WTC11 (cell line): ENCODE data around the gene ISM1. TPM values are rescaled to one million over a fixed set of nuclear protein-coding genes. Genes with fewer than 3 reads are reported as not detected.
A peak's percentile ranks its signal among the peaks of the same experiment; 100 is the strongest.

Experiments
- AR ChIP-seq: fragments of 250-450 bp; sonication (Bioruptor Pico); IDR thresholded peaks from 2 replicates; pipeline ENCODE4 v1.9.0; 2021; ENCODE audit warnings: mild to moderate bottlenecking
- ARID4B ChIP-seq: sonication (generic); formaldehyde crosslinking; IDR thresholded peaks from 2 replicates; pipeline ENCODE4 v1.8.0; 2023; ENCODE audit warnings: missing genetic modification reagents, mild to moderate bottlenecking, borderline replicate concordance
- ATF1 ChIP-seq: sonication (generic); formaldehyde crosslinking; IDR thresholded peaks from 2 replicates; pipeline ENCODE4 v1.8.1; 2023; ENCODE audit warnings: mild to moderate bottlenecking, moderate library complexity, missing genetic modification reagents
- CREM ChIP-seq: sonication (generic); formaldehyde crosslinking; IDR thresholded peaks from 2 replicates; pipeline ENCODE4 v1.8.1; 2022; ENCODE audit warnings: mild to moderate bottlenecking, missing genetic modification reagents, moderate library complexity
- E2F5 ChIP-seq: sonication (generic); formaldehyde crosslinking; IDR thresholded peaks from 2 replicates; pipeline ENCODE4 v1.8.1; 2022; ENCODE audit warnings: mild to moderate bottlenecking, moderate library complexity, missing genetic modification reagents
- ERG ChIP-seq: fragments of 250-450 bp; sonication (Bioruptor Pico); IDR thresholded peaks from 2 replicates; pipeline ENCODE4 v1.8.0; 2021; ENCODE audit warnings: mild to moderate bottlenecking
- GTF2I ChIP-seq: fragments of 250-450 bp; sonication (Bioruptor Pico); conservative IDR thresholded peaks from 2 replicates; pipeline ENCODE4 v1.4.0; 2021; ENCODE audit warnings: mild to moderate bottlenecking
- HMGA2 ChIP-seq: fragments of 250-450 bp; sonication (Bioruptor Pico); IDR thresholded peaks from 2 replicates; pipeline ENCODE4 v1.4.0; 2021; ENCODE audit warnings: mild to moderate bottlenecking, moderate library complexity
- NFE2L1 ChIP-seq: sonication (generic); formaldehyde crosslinking; IDR thresholded peaks from 2 replicates; pipeline ENCODE4 v1.8.1; 2023; ENCODE audit warnings: missing genetic modification reagents
- PRDM15 ChIP-seq: sonication (generic); formaldehyde crosslinking; IDR thresholded peaks from 2 replicates; pipeline ENCODE4 v1.8.0; 2022; ENCODE audit warnings: missing genetic modification reagents
- RORB ChIP-seq: fragments of 250-450 bp; sonication (Bioruptor Pico); IDR thresholded peaks from 2 replicates; pipeline ENCODE4 v1.9.0; 2021; ENCODE audit warnings: mild to moderate bottlenecking
- STAT6 ChIP-seq: sonication (generic); formaldehyde crosslinking; conservative IDR thresholded peaks from 2 replicates; pipeline ENCODE4 v1.8.1; 2023; ENCODE audit warnings: mild to moderate bottlenecking, low read depth, missing genetic modification reagents, moderate library complexity
- ZNF121 ChIP-seq: sonication (generic); formaldehyde crosslinking; IDR thresholded peaks from 2 replicates; pipeline ENCODE4 v1.8.0; 2023; ENCODE audit warnings: missing genetic modification reagents
- ZNF232 ChIP-seq: sonication (generic); formaldehyde crosslinking; IDR thresholded peaks from 2 replicates; pipeline ENCODE4 v1.8.0; 2022; ENCODE audit warnings: mild to moderate bottlenecking, missing genetic modification reagents
- ZNF281 ChIP-seq: sonication (generic); formaldehyde crosslinking; IDR thresholded peaks from 2 replicates; pipeline ENCODE4 v1.8.0; 2023; ENCODE audit warnings: mild to moderate bottlenecking, missing genetic modification reagents
- total RNA-seq: library from RNA; stranded (reverse); gene quantifications from 3 replicates; pipeline ENCODE4 v1.2.3, GENCODE V29; 2021

The ISM1 gene
- total RNA-seq, 1 experiment from 2014 or later: 0.52 TPM

- TF ChIP-seq ZNF232 (peak; percentile 77), ZNF121 (CRISPR knock-in tag) (0 out of 2 replicates have a peak, but pooled peaks have one; percentile 15), ARID4B (CRISPR knock-in tag) (peak; percentile 99), RORB (CRISPR knock-in tag) (no peak), E2F5 (CRISPR knock-in tag) (peak; percentile 92), NFE2L1 (CRISPR knock-in tag) (peak; percentile 95), ERG (no peak), HMGA2 (CRISPR knock-in tag) (no peak), GTF2I (CRISPR knock-in tag) (no peak), PRDM15 (peak; percentile 66; the same call in 1 of the 2 replicates), STAT6 (CRISPR knock-in tag) (no peak), CREM (CRISPR knock-in tag) (peak; percentile 83; the same call in 1 of the 2 replicates), AR (CRISPR knock-in tag) (no peak), ZNF281 (peak; percentile 20; the same call in 1 of the 2 replicates), ATF1 (CRISPR knock-in tag) (peak; percentile 83; the same call in 1 of the 2 replicates)
These were observed 725 bp upstream of the ISM1 start (continued) for GRCh38 chr20:13220194-13220903.
